Suppressor macrophage treated with lipopolysaccharide for 1 hour (primary cell): Measurements from ENCODE around the gene ORAI3.

ENCODE experiments used
- DNase-seq, 3 donors: peaks; one replicate each; pipeline ENCODE4 v3.0.0-alpha.2; 2020 to 2022

The ORAI3 gene

DNA sequence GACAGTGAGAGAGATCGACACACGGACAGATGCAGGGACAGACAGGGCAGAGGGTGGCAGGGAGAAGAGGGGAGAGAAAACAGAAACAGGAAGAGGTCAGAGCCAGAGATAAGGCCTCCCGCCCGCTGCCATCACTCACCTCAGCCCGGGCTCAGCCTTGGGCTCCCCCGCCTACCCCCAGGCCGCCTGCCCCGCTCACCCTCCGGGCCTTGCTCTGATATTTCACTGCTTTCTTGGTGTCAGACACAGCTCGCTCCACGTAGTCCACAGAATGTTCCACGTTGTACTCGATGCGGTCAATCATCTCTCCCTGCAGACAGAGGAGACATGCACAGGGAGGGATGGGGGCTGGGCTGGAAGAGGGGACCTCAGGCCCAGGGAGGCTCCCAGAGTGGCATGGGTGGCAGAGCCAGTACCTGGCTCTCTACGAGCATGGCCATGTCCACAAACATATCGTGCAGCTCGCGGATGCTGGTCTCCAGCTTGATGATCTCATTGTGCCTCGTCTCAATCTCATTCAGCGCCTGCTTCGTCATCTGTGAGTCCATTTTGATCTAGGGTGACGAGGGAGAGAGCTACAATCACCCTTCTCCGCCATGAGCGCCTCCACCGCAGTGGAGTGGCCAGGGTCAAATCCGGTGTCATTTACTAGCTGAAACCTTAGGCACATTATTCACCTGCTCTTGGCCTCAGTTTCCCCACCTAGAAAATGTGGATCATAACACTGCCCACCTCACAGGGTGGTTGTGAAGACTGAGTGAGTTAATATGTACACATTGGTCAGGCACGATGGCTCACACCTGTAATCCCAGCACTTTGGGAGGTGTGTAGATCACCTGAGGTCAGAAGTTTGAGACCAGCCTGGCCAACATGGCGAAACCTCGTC lies 44.3 kb downstream of the ORAI3 start:
- no peak for DNase-seq

DNA sequence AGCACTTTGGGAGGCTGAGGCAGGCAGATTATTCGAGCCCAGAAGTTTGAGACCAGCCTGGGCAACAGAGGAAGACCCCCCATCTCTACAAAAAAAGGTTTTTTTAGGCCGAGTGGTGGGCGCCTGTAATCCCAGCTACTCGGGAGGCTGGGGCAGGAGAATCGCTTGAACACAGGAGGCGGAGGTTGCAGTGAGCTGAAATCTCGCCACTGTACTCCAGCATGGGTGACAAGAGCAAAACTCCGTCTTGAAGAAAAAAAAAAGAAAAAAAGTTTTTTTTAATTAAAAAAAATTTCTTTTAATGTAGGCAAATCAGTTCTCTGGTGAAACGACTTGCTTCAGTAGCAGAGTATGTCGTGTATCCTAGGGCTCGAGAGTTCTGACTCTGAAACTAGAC lies 47.1 kb downstream of the ORAI3 start:
- no peak for DNase-seq

DNA sequence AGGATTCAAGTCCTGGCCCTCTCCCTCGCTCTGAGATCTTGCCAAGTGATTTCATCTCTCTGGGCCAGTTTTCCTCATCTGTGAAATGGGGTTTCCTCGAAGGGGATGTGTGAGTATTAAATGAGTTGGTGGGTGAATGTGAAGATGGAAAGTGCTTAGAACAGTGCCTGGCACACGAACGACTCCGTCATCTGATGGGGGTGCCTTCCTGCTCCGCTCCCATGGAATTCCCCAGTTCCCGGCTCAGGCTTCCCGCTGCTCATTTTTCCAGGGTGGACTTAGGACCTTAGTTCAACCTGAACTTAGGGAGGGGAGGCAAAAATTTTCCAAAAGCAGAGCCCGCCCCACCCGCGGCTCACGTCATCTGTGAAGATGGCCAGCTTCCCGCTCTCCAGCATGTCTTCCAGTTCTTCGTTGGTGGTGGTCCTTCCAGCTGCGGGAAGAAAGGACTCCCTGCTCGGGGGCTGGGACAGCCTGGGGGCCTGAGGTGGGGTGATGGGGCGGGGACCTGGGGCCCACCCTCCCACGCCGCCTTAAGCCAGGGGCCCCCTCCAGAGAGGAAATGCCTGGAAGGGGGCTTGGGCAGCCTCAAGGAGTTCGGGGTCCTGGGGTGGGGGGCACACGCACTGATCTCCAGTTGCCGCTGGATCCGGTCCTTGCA lies 47.6 kb downstream of the ORAI3 start:
- DNase-seq, result peak in 2 of 3 donors; percentile 24 to 30

DNA sequence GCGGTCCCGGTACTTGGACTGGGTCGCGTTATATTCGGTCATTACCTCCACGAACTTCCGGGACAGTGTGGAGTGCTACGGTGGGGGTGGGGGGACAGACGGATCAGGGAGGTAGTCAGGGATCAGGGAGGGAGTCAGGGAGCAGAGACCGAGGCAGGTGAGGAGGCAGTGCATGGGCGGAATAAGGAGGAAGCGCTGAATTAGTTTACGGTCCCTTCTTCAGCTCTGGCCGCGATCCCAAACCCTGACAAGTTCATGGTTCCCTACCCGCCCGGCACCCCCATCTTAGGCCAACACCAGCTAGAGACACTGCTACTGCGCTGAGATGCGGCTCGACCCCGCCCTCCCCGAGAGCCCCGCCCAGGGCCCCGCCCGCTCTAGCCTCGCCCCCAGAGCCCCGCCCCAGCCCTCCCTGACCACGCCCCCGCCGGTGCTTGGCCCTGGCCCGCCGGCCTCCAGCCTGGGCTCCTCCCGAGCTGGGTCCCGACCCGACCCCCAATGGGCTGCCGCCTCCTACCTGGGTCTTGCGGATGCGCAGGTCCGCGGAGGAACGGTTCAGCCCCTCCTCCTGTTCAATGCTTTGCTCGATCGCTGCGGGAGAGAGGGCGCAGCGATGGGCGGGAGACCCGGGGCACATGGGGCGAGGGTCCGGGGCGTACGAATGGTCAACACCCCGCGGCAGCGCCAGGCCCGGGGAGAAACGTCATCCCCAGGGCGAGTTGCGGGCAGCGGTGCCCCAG lies 48.3 kb downstream of the ORAI3 start:
- peak; percentile 83 to 97 (median 94) for DNase-seq

DNA sequence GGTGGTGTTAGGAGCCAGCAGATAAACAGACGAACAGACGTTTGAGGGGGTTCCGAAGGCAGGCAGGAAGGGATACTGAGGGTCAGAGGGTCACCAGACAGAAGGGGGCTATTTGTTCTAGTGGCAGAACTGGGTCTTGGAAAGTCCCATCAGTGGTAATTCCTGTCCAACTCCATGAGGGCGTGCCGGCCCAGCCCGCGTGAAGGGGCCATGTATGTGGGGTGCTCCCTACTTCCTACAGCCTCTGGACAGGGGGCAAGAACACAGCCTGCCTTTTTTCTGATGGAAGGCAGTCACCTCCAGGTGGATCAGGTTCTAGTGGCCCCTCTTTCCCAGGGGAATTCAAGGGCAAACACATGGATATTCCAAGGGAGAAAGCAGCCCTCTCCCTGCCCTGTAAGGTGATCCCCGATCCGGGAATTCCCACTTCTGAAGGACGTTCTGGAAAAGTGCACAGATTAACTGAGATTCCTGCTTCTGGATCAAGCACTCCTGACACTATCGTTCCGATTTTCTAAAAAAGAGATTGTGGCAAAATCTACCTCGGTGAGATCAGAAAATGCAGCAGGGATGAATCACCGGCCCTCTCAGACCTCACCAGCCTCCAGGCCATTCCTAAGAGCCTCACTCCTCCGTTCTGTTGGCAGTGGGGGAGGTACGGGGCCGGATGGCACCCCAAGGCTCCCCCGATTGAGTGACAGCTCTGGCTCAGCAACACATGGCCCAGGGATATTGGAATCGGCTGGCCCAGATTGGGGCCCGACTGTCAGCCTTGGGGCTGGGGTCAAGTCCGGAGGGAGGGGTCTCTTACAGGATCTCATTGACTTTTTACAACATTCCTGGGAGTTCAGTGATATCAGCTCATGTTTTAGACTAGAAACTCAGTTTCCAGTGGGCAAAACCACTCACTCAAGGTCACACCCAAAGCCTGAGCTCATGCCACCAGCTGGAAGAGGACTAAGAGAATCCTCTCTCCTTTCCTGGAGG lies 49.1 kb downstream of the ORAI3 start:
- DNase-seq, result peak; percentile 30 to 50 (median 37)

DNA sequence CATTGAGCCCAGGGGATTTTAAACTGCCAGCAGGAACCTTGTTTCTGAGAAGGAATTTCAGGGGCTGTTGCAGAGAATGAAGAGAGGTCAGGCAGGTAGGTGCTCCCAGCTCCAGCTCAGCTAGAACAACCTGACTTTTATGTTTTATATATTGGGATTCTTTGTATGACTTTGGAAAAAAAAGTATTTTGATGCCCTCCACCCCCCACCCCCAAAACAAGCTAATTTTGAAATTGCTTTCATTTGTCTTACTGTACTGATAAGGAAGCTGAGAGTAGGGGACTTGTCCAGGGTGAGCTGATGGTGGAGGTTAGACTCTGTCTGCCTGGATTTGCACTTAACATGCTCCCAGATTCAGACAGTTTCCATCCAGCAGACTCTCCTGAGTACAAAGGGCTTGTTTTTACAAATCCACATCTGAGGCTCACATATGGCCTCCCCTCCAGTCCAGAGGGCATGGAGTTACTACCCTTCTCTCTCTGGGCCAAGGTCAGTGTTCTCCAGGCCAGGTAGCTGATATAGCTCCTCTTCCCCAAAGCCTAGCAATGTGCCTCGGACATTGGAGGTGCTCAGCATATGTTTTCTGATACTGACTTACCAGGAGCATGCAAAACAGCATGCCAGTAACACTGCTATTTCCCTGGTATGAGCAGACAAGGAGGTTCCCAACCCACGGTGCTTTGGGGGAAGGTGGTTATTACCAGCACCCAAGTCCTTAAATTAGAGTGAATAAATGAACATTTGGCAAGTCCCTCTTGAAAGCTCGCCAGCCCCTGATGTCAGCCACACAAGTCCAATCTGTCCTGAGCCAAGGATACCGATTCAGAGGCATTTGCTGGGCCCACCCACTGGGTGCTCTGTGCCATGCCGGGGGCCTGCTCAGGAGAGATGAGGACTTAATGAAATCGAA lies 50.2 kb downstream of the ORAI3 start:
- peak in 1 of 3 donors; percentile 30 for DNase-seq

DNA sequence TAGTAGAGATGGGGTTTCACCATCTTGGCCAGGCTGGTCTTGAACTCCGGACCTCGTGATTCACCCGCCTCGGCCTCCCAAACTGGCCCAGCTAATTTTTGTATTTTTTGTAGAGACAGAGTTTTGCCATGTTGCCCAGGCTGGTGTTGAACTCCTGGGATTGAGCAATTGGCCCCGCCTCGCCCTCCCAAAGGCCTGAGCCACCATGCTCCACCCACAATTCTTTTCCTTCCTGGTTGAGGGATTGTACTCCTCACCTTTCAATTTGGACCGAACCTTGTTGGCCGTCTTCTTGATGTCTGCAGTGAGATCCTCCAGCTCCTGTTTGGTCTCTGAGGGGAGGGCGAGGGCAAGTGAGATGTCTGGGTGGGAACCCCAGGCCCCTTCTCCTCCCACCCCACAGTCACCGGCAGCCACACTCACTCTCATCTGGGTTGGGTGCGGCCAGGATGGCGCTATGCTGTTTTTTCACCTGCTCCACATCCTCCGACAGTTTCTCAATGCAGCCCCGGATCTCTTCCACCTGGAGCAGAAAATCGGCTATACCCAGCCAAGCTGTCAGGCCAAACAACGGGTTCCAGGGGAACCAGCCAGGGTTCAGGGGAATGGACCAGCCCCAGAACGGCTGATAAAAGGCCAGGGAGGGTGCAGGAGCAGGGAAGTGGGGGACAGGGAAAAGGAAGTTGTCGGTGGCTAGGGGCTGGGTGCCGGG lies 52.0 kb downstream of the ORAI3 start:
- DNase-seq, result peak in 1 of 3 donors; percentile 23

DNA sequence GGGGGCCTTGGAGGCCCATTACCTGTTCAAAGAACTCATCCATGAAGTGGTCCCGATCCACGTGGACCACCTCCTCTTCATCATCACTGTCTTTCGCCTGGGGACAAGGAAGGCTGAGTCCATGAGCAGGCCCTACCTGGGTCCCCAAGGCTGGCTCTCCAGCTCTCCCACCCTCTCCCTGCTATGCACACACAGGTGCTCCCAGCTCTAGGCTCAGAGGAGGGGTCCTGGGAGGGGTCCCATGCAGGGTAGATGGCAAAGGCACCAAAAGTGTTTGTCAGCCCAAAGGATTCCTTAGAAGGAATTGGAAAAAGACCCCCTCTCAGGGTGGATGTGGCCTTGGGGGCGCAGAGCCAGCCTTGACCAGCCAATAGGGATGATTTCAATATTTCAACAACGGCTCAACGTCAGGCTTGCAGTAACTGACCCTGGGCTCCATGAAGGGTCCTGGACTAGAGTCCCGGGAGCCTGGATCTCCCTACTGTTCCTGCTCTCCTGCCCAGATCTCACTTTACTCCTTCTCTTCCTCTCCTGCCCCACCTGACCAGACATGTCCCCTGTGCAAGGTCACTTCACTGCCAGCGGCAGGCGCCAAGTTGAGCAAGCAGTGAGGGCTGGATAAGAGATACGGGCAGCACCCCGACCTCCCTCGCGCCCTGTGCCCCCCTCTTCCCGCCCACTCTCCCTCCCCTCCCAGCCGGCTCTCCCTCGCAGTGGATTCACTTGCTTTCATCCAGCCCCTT lies 52.8 kb downstream of the ORAI3 start:
- no peak for DNase-seq

DNA sequence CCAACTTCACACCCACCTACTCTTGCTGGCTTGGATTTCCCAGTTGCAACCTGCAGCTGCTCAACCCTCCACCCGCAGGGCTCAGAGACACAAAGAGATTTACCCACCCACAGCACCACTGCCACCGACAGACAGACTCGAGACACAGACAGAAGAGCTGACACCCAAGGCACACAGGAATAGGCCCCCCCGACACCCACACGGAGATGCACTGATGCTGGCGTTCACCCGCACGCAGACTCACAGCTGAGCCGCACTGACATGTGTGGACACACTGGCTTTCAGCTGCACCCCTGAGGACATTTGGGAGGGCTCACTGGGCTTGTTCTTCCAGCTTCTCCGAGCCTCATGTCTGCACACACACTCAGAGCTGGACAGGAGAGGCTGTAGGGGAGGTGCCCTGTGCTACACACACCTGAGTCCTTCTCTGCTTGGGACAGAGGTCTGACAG lies 53.4 kb downstream of the ORAI3 start:
- DNase-seq, result no peak

DNA sequence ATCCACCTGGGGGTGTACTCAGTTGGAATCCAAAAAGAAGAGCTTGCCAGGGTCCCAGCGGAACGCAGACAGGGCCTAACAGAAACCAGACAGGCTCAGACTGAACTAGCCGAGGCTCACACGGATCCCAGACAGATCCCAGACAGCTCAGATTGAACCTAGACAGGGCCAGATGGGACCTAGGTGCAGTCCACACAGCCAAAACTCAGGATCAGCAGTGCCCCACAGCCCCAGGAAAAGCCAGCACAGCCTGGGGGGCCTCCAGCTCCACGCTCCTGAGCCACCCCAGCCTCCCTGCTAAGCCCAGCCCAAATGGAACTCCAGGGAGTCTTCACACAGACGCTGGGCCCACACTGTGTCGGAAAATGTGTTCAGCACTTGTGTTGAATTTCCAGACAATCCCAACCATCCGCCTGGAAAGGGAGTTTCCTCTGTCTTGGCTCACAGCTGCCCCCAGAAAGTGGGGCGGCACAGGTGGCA lies 54.0 kb downstream of the ORAI3 start:
- DNase-seq, result no peak

DNA sequence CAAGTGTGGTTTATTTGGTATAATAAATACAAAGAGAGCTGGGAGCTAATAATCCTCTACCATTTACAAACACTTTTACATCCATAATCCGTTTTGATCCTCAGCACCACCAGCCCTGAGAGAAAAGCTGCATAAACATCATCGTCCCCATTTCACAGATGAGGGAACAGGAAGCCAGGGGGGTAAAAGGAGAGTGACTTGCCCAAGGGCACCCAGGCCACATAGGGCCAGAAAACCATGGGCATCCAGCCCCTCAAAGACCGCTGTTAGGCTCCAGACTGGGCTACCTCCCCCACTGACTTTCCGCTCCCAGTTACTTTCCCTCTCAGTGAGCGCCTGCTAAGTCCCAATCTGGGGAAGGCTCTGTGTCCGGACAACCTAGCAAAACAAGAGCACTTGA lies 54.9 kb downstream of the ORAI3 start:
- DNase-seq, result no peak
